ENCODE data around the gene VAC14. TPM values are rescaled to one million over a fixed set of nuclear protein-coding genes. Genes with fewer than 3 reads are reported as not detected.
A peak's percentile ranks its signal among the peaks of the same experiment; 100 is the strongest.

VAC14 gene
- total RNA-seq, 4 donors from 2014 or later, result 43.4 to 69.4 (median 63.1) TPM

- Histone ChIP-seq H3K36me3 (peaks cover 5 to 21% of the 10 kb centered on the region in 2 donors), H3K27me3 (no peaks in the 10 kb centered on the region), H3K9me3 (no peaks in the 10 kb centered on the region), H3K4me1 (peaks cover 1 to 23% of the 10 kb centered on the region in 2 donors), H3K27ac (no peak overlapping the region), H3K4me3 (replicated peaks in 1 of 3) (no peak overlapping the region)
- DNase-seq, result no peak
- TF ChIP-seq CTCF (IDR thresholded peaks at IDR 0.05), result no peak
- TF ChIP-seq POLR2A (IDR thresholded peaks at IDR 0.05), result no peak
- 85 to 90% methylated on average over 9 of the region's 9 CpGs for WGBS, 2 donors
- intact Hi-C loops (cut with DNase I), result no loop called here
Measured at GRCh38 chr16:70757183-70757582, 43.8 kb downstream of the VAC14 start.

GRCh38 chr16:70756071-70756470 lies 44.9 kb downstream of the VAC14 start:
- DNase-seq, result no peak
- no peaks in the 10 kb centered on the region for H3K27me3 ChIP-seq
- no peak overlapping the region for H3K27ac ChIP-seq
- WGBS, 2 donors, result 91 to 94% methylated on average over 8 of the region's 8 CpGs
- H3K9me3 ChIP-seq, result no peaks in the 10 kb centered on the region
- TF ChIP-seq CTCF (IDR thresholded peaks at IDR 0.05) (no peak), POLR2A (IDR thresholded peaks at IDR 0.05) (no peak)
- intact Hi-C loops (cut with DNase I), result no loop called here
- peaks cover 5 to 10% of the 10 kb centered on the region in 2 donors for H3K36me3 ChIP-seq
- H3K4me3 ChIP-seq (replicated peaks in 1 of 3), result no peak overlapping the region
- H3K4me1 ChIP-seq, result peaks cover 12 to 35% of the 10 kb centered on the region in 2 donors

- Histone ChIP-seq H3K4me1 (peaks cover 20 to 44% of the 10 kb centered on the region in 2 donors), H3K36me3 (peaks cover 5 to 9% of the 10 kb centered on the region in 2 donors), H3K9me3 (no peaks in the 10 kb centered on the region), H3K27ac (no peak overlapping the region), H3K27me3 (no peaks in the 10 kb centered on the region), H3K4me3 (replicated peaks in 1 of 3) (no peak overlapping the region)
- 84% methylated on average over 12 of the region's 12 CpGs for WGBS, 2 donors
- TF ChIP-seq CTCF (IDR thresholded peaks at IDR 0.05) (no peak), POLR2A (IDR thresholded peaks at IDR 0.05) (no peak)
- intact Hi-C loops (cut with DNase I), result no loop called here
- no peak for DNase-seq
Measured at GRCh38 chr16:70754851-70755600, 45.9 kb downstream of the VAC14 start.

- intact Hi-C loops (cut with DNase I), result no loop called here
- WGBS, 2 donors, result 86 to 89% methylated on average over 11 of the region's 11 CpGs
- TF ChIP-seq POLR2A (IDR thresholded peaks at IDR 0.05) (no peak), CTCF (IDR thresholded peaks at IDR 0.05) (no peak)
- no peak overlapping the region for H3K4me3 ChIP-seq (replicated peaks in 1 of 3)
- H3K27me3 ChIP-seq, result no peaks in the 10 kb centered on the region
- no peak for DNase-seq
- peaks cover 5 to 9% of the 10 kb centered on the region in 2 donors for H3K36me3 ChIP-seq
- peak overlapping the region; percentile 11 to 95 (median 94) for H3K27ac ChIP-seq
- H3K9me3 ChIP-seq, result no peaks in the 10 kb centered on the region
- peaks cover 24 to 50% of the 10 kb centered on the region in 2 donors for H3K4me1 ChIP-seq
Measured at GRCh38 chr16:70754371-70754770, 46.6 kb downstream of the VAC14 start.

- no peaks in the 10 kb centered on the region for H3K9me3 ChIP-seq
- intact Hi-C loops (cut with DNase I), result no loop called here
- peaks cover 5 to 9% of the 10 kb centered on the region in 2 donors for H3K36me3 ChIP-seq
- peak overlapping the region; percentile 11 to 95 (median 94) for H3K27ac ChIP-seq
- peaks cover 30 to 56% of the 10 kb centered on the region in 2 donors for H3K4me1 ChIP-seq
- TF ChIP-seq CTCF (IDR thresholded peaks at IDR 0.05), result no peak
- no peak for TF ChIP-seq POLR2A (IDR thresholded peaks at IDR 0.05)
- H3K4me3 ChIP-seq (replicated peaks in 1 of 3), result no peak overlapping the region
- peak; percentile 31 to 56 for DNase-seq
- no peaks in the 10 kb centered on the region for H3K27me3 ChIP-seq
- 76 to 88% methylated on average over 4 to 8 of the region's 8 CpGs for WGBS, 2 donors
Measured at GRCh38 chr16:70753694-70754325, 47.1 kb downstream of the VAC14 start.
